Endothelial cell of umbilical vein (primary cell): ENCODE measurements around the gene ALG8.

Source experiments
- EZH2 ChIP-seq: IDR thresholded peaks from 2 replicates; pipeline ENCODE4 v1.6.1; 2012; ENCODE audit warnings: borderline replicate concordance, low read depth, mild to moderate bottlenecking, moderate library complexity, low read length, inconsistent platforms; ENCODE audit not compliant: severe bottlenecking
- FOS ChIP-seq: IDR thresholded peaks from 2 replicates; pipeline ENCODE4 v1.6.1; 2011; ENCODE audit warnings: mild to moderate bottlenecking, low read length, moderate library complexity, borderline replicate concordance; ENCODE audit not compliant: insufficient read depth
- JUN ChIP-seq: IDR thresholded peaks from 2 replicates; pipeline ENCODE4 v1.6.1; 2011; ENCODE audit warnings: borderline replicate concordance, low read depth; ENCODE audit not compliant: insufficient read length, insufficient read depth
- MYC ChIP-seq: IDR thresholded peaks from one replicate; pipeline ENCODE4 v1.6.1; 2011; ENCODE audit warnings: mild to moderate bottlenecking, low read depth, low read length
- POLR2A ChIP-seq: IDR thresholded peaks from 2 replicates; pipeline ENCODE4 v1.6.1; 2012; ENCODE audit warnings: low read depth, mild to moderate bottlenecking, control low read depth, low read length
- POLR2AphosphoS5 ChIP-seq: IDR thresholded peaks from 2 replicates; pipeline ENCODE4 v1.6.1; 2012; ENCODE audit warnings: low read depth, mild to moderate bottlenecking, control low read depth, low read length, moderate library complexity; ENCODE audit not compliant: insufficient read depth
- TF ChIP-seq, protein P1 (sequence below), 2 donors: IDR thresholded peaks; 1 replicate in 1 of 2; 2 replicates in 1 of 2; pipeline ENCODE4 v1.5.1; 2011; ENCODE audit warnings: low read length in 2 of 2, mild to moderate bottlenecking in 2 of 2, moderate library complexity in 2 of 2, control low read depth in 1 of 2, inconsistent platforms in 1 of 2, low read depth in 1 of 2; ENCODE audit not compliant: insufficient read depth in 1 of 2; ENCODE audit errors: extremely low read depth in 1 of 2
- TF ChIP-seq, protein P2 (sequence below): IDR thresholded peaks from 2 replicates; pipeline ENCODE4 v1.6.1; 2011; ENCODE audit not compliant: insufficient read depth, insufficient read length

DNA sequence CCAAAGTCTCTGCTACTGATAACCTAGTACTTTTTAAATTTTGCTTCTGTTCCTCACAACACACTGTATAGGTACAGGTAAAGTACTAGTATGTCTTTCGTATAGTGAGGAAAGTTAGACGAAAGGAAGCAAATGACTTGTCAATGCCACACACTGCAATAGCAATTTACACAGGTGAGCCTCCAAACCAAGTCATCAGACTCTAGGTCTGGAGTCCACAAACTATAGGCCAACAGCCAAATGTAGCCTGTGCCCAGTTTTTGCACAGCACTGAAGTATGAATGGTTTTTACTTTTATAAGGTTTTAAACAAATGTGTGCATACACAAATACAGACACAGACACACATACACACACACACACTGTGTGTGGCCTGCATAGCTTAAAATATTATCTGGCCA, 28.1 kb downstream of the ALG8 start:
- TF ChIP-seq POLR2AphosphoS5 (no peak), POLR2A (no peak), EZH2 (no peak), FOS (no peak), JUN (no peak), MYC (no peak)
- TF ChIP-seq, protein P1, sequence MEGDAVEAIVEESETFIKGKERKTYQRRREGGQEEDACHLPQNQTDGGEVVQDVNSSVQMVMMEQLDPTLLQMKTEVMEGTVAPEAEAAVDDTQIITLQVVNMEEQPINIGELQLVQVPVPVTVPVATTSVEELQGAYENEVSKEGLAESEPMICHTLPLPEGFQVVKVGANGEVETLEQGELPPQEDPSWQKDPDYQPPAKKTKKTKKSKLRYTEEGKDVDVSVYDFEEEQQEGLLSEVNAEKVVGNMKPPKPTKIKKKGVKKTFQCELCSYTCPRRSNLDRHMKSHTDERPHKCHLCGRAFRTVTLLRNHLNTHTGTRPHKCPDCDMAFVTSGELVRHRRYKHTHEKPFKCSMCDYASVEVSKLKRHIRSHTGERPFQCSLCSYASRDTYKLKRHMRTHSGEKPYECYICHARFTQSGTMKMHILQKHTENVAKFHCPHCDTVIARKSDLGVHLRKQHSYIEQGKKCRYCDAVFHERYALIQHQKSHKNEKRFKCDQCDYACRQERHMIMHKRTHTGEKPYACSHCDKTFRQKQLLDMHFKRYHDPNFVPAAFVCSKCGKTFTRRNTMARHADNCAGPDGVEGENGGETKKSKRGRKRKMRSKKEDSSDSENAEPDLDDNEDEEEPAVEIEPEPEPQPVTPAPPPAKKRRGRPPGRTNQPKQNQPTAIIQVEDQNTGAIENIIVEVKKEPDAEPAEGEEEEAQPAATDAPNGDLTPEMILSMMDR (IDR thresholded peaks at IDR 0.05; ENCODE audit: extremely low read depth in 1 of 2, insufficient read depth in 1 of 2, low read depth in 1 of 2, low read length in 2 of 2): no peak
- TF ChIP-seq, protein P2, sequence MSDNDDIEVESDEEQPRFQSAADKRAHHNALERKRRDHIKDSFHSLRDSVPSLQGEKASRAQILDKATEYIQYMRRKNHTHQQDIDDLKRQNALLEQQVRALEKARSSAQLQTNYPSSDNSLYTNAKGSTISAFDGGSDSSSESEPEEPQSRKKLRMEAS: no peak
